ENCODE results near the gene UGT1A8.

The UGT1A8 gene

DNA sequence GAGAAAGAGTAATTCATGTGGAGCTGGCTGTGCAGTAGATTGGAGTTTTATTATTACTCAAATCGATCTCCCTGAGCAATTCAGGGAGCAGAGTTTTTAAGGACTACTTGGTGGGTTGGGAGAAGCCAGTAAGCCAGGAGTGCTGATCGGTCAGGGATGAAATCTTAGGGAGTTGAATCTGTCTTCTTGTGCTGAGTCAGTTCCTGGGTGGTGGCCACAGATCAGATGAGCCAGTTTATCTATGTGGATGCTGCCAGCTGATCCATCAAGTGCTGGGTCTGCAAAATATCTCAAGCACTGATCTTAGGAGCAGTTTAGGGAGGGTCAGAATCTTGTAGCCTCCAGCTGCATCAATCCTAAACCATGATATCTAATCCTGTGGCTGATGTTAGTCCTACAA lies 17.0 kb upstream of the UGT1A8 start:
- WGBS, 2 donors (ENCODE audit: extremely low coverage in 2 of 2, insufficient read length in 2 of 2, insufficient replicate concordance in 1 of 2), result no CpG with 5 or more reads among the region's 2 CpGs
- no peak overlapping the region for H3K4me2 ChIP-seq (ENCODE audit: insufficient read depth, low read length, poor library complexity, severe bottlenecking)
- no peak overlapping the region for H3K23ac ChIP-seq (ENCODE audit: low read depth, low read length, poor library complexity)
- H3K27me3 ChIP-seq (ENCODE audit: control insufficient read depth in 3 of 3, insufficient read depth in 3 of 3, low read depth in 1 of 3, low read length in 3 of 3), result peaks cover 0 to 3% (median 0%) of the 10 kb centered on the region in 3 experiments
- H2BK5ac ChIP-seq (ENCODE audit: low read length), result no peak overlapping the region
- H2BK12ac ChIP-seq (ENCODE audit: low read length), result no peak overlapping the region
- no peak overlapping the region for H3K27ac ChIP-seq (replicated peaks; ENCODE audit: low read length)
- no peaks in the 10 kb centered on the region for H3K36me3 ChIP-seq (replicated peaks in 1 of 2; ENCODE audit: control insufficient read depth in 2 of 2, insufficient read depth in 2 of 2, low read length in 2 of 2)
- no peak overlapping the region for H2BK15ac ChIP-seq (ENCODE audit: low read length)
- no peaks in the 10 kb centered on the region for H3K79me1 ChIP-seq (ENCODE audit: low read depth, low read length)
- no peak overlapping the region for H3K4me3 ChIP-seq (ENCODE audit: low read length in 2 of 2)
- H3K14ac ChIP-seq (ENCODE audit: low read length), result no peak overlapping the region
- no peak overlapping the region for H3K4ac ChIP-seq (ENCODE audit: low read length)
- H3K18ac ChIP-seq (ENCODE audit: low read length), result no peak overlapping the region
- no peak overlapping the region for H3K9ac ChIP-seq (ENCODE audit: low read depth, low read length, poor library complexity)
- no peak overlapping the region for H2BK120ac ChIP-seq (ENCODE audit: low read depth, low read length)
- no peak overlapping the region for H2AFZ ChIP-seq (ENCODE audit: low read length)
- H3K4me1 ChIP-seq (ENCODE audit: control insufficient read depth in 2 of 2, insufficient read depth in 1 of 2, low read depth in 1 of 2, low read length in 2 of 2), result no peaks in the 10 kb centered on the region
- H4K91ac ChIP-seq (ENCODE audit: low read depth, low read length, poor library complexity), result no peak overlapping the region
- H3K9me3 ChIP-seq (replicated peaks in 1 of 2; ENCODE audit: control insufficient read depth in 2 of 2, insufficient read depth in 1 of 2, low read depth in 1 of 2, low read length in 2 of 2), result peaks cover 0 to 2% of the 10 kb centered on the region in 2 donors
- no peak for DNase-seq (ENCODE audit: low spot score)
- no peak overlapping the region for H2AK5ac ChIP-seq (ENCODE audit: low read depth, low read length)
- H4K8ac ChIP-seq (ENCODE audit: low read depth, low read length), result no peak overlapping the region

- H2BK120ac ChIP-seq (ENCODE audit: low read depth, low read length), result no peak overlapping the region
- H3K4me1 ChIP-seq (ENCODE audit: control insufficient read depth in 2 of 2, insufficient read depth in 1 of 2, low read depth in 1 of 2, low read length in 2 of 2), result no peaks in the 10 kb centered on the region
- H3K9ac ChIP-seq (ENCODE audit: low read depth, low read length, poor library complexity), result no peak overlapping the region
- no peaks in the 10 kb centered on the region for H3K79me1 ChIP-seq (ENCODE audit: low read depth, low read length)
- peaks cover 0 to 3% (median 0%) of the 10 kb centered on the region in 3 experiments for H3K27me3 ChIP-seq (ENCODE audit: control insufficient read depth in 3 of 3, insufficient read depth in 3 of 3, low read depth in 1 of 3, low read length in 3 of 3)
- no peak overlapping the region for H2BK12ac ChIP-seq (ENCODE audit: low read length)
- H3K14ac ChIP-seq (ENCODE audit: low read length), result no peak overlapping the region
- H3K36me3 ChIP-seq (replicated peaks in 1 of 2; ENCODE audit: control insufficient read depth in 2 of 2, insufficient read depth in 2 of 2, low read length in 2 of 2), result no peaks in the 10 kb centered on the region
- no peak overlapping the region for H2BK5ac ChIP-seq (ENCODE audit: low read length)
- no peak for DNase-seq (ENCODE audit: low spot score)
- no CpG with 5 or more reads among the region's 1 CpG for WGBS, 2 donors (ENCODE audit: extremely low coverage in 2 of 2, insufficient read length in 2 of 2, insufficient replicate concordance in 1 of 2)
- H3K9me3 ChIP-seq (replicated peaks in 1 of 2; ENCODE audit: control insufficient read depth in 2 of 2, insufficient read depth in 1 of 2, low read depth in 1 of 2, low read length in 2 of 2), result peaks cover 0 to 2% of the 10 kb centered on the region in 2 donors
- no peak overlapping the region for H3K4me2 ChIP-seq (ENCODE audit: insufficient read depth, low read length, poor library complexity, severe bottlenecking)
- H3K23ac ChIP-seq (ENCODE audit: low read depth, low read length, poor library complexity), result no peak overlapping the region
- peak overlapping the region in 1 of 2 donors; percentile 4 for H3K4me3 ChIP-seq (ENCODE audit: low read length in 2 of 2)
- H2BK15ac ChIP-seq (ENCODE audit: low read length), result no peak overlapping the region
- no peak overlapping the region for H3K4ac ChIP-seq (ENCODE audit: low read length)
- H2AFZ ChIP-seq (ENCODE audit: low read length), result no peak overlapping the region
- no peak overlapping the region for H4K91ac ChIP-seq (ENCODE audit: low read depth, low read length, poor library complexity)
- H3K27ac ChIP-seq (replicated peaks; ENCODE audit: low read length), result no peak overlapping the region
- H2AK5ac ChIP-seq (ENCODE audit: low read depth, low read length), result no peak overlapping the region
- H4K8ac ChIP-seq (ENCODE audit: low read depth, low read length), result no peak overlapping the region
- H3K18ac ChIP-seq (ENCODE audit: low read length), result no peak overlapping the region
Observed at GRCh38 chr2:233602076-233602475, 15.4 kb upstream of the UGT1A8 start.

GRCh38 chr2:233603520-233603919 lies 13.9 kb upstream of the UGT1A8 start:
- Histone ChIP-seq H2AFZ (ENCODE audit: low read length) (no peak overlapping the region), H3K27ac (replicated peaks; ENCODE audit: low read length) (no peak overlapping the region), H3K14ac (ENCODE audit: low read length) (no peak overlapping the region), H2BK5ac (ENCODE audit: low read length) (no peak overlapping the region), H2BK120ac (ENCODE audit: low read depth, low read length) (no peak overlapping the region), H2BK15ac (ENCODE audit: low read length) (no peak overlapping the region), H4K91ac (ENCODE audit: low read depth, low read length, poor library complexity) (no peak overlapping the region), H2BK12ac (ENCODE audit: low read length) (no peak overlapping the region), H3K79me1 (ENCODE audit: low read depth, low read length) (no peaks in the 10 kb centered on the region), H4K8ac (ENCODE audit: low read depth, low read length) (no peak overlapping the region), H2AK5ac (ENCODE audit: low read depth, low read length) (no peak overlapping the region), H3K36me3 (replicated peaks in 1 of 2; ENCODE audit: control insufficient read depth in 2 of 2, insufficient read depth in 2 of 2, low read length in 2 of 2) (no peaks in the 10 kb centered on the region), H3K27me3 (ENCODE audit: control insufficient read depth in 3 of 3, insufficient read depth in 3 of 3, low read depth in 1 of 3, low read length in 3 of 3) (peaks cover 0 to 3% (median 0%) of the 10 kb centered on the region in 3 experiments), H3K4ac (ENCODE audit: low read length) (no peak overlapping the region), H3K4me3 (ENCODE audit: low read length in 2 of 2) (no peak overlapping the region), H3K23ac (ENCODE audit: low read depth, low read length, poor library complexity) (no peak overlapping the region), H3K4me1 (ENCODE audit: control insufficient read depth in 2 of 2, insufficient read depth in 1 of 2, low read depth in 1 of 2, low read length in 2 of 2) (no peaks in the 10 kb centered on the region), H3K9ac (ENCODE audit: low read depth, low read length, poor library complexity) (no peak overlapping the region), H3K4me2 (ENCODE audit: insufficient read depth, low read length, poor library complexity, severe bottlenecking) (no peak overlapping the region), H3K18ac (ENCODE audit: low read length) (no peak overlapping the region), H3K9me3 (replicated peaks in 1 of 2; ENCODE audit: control insufficient read depth in 2 of 2, insufficient read depth in 1 of 2, low read depth in 1 of 2, low read length in 2 of 2) (peaks cover 0 to 2% of the 10 kb centered on the region in 2 donors)
- DNase-seq (ENCODE audit: low spot score), result no peak
- no CpG with 5 or more reads among the region's 4 CpGs for WGBS, 2 donors (ENCODE audit: extremely low coverage in 2 of 2, insufficient read length in 2 of 2, insufficient replicate concordance in 1 of 2)

GRCh38 chr2:233604826-233605225 lies 12.6 kb upstream of the UGT1A8 start:
- WGBS, 2 donors (ENCODE audit: extremely low coverage in 2 of 2, insufficient read length in 2 of 2, insufficient replicate concordance in 1 of 2), result no CpG with 5 or more reads among the region's 3 CpGs
- H3K79me1 ChIP-seq (ENCODE audit: low read depth, low read length), result no peaks in the 10 kb centered on the region
- no peak overlapping the region for H3K4me3 ChIP-seq (ENCODE audit: low read length in 2 of 2)
- no peak for DNase-seq (ENCODE audit: low spot score)
- no peak overlapping the region for H2AK5ac ChIP-seq (ENCODE audit: low read depth, low read length)
- H3K27me3 ChIP-seq (ENCODE audit: control insufficient read depth in 3 of 3, insufficient read depth in 3 of 3, low read depth in 1 of 3, low read length in 3 of 3), result peaks cover 0 to 3% (median 0%) of the 10 kb centered on the region in 3 experiments
- no peak overlapping the region for H2BK15ac ChIP-seq (ENCODE audit: low read length)
- H3K18ac ChIP-seq (ENCODE audit: low read length), result no peak overlapping the region
- H3K27ac ChIP-seq (replicated peaks; ENCODE audit: low read length), result no peak overlapping the region
- no peaks in the 10 kb centered on the region for H3K4me1 ChIP-seq (ENCODE audit: control insufficient read depth in 2 of 2, insufficient read depth in 1 of 2, low read depth in 1 of 2, low read length in 2 of 2)
- H2BK120ac ChIP-seq (ENCODE audit: low read depth, low read length), result no peak overlapping the region
- H3K4ac ChIP-seq (ENCODE audit: low read length), result no peak overlapping the region
- H3K4me2 ChIP-seq (ENCODE audit: insufficient read depth, low read length, poor library complexity, severe bottlenecking), result no peak overlapping the region
- no peak overlapping the region for H2BK12ac ChIP-seq (ENCODE audit: low read length)
- no peaks in the 10 kb centered on the region for H3K36me3 ChIP-seq (replicated peaks in 1 of 2; ENCODE audit: control insufficient read depth in 2 of 2, insufficient read depth in 2 of 2, low read length in 2 of 2)
- H4K8ac ChIP-seq (ENCODE audit: low read depth, low read length), result no peak overlapping the region
- no peak overlapping the region for H2AFZ ChIP-seq (ENCODE audit: low read length)
- no peak overlapping the region for H2BK5ac ChIP-seq (ENCODE audit: low read length)
- H4K91ac ChIP-seq (ENCODE audit: low read depth, low read length, poor library complexity), result no peak overlapping the region
- H3K23ac ChIP-seq (ENCODE audit: low read depth, low read length, poor library complexity), result no peak overlapping the region
- H3K9me3 ChIP-seq (replicated peaks in 1 of 2; ENCODE audit: control insufficient read depth in 2 of 2, insufficient read depth in 1 of 2, low read depth in 1 of 2, low read length in 2 of 2), result peaks cover 0 to 2% of the 10 kb centered on the region in 2 donors
- H3K14ac ChIP-seq (ENCODE audit: low read length), result no peak overlapping the region
- no peak overlapping the region for H3K9ac ChIP-seq (ENCODE audit: low read depth, low read length, poor library complexity)

Data from neuronal stem cell (in vitro differentiated cells).